Vagina (tissue), 2 donors: ENCODE data around the gene KMT5C. TPM values are rescaled to one million over a fixed set of nuclear protein-coding genes. Genes with fewer than 3 reads are reported as not detected.

ENCODE experiments used
- DNase-seq, 2 donors: peaks; one replicate each; pipeline ENCODE4 v3.0.0-alpha.2; 2017; ENCODE audit errors: extremely low spot score in 2 of 2
- H3K27ac ChIP-seq: fragments of 200-600 bp; sonication (generic); one replicate; pipeline ENCODE4 v1.5.1; 2019
- H3K27me3 ChIP-seq: fragments of 200-600 bp; sonication (generic); one replicate; pipeline ENCODE4 v1.5.1; 2019
- H3K36me3 ChIP-seq, 2 donors: fragments of 200-600 bp; sonication (generic); one replicate each; pipeline ENCODE4 v1.5.1; 2017 to 2019
- H3K4me1 ChIP-seq: fragments of 200-600 bp; sonication (generic); one replicate; pipeline ENCODE4 v1.5.1; 2019
- H3K4me3 ChIP-seq, 2 donors: fragments of 200-600 bp; sonication (generic); 1 replicate in 1 of 2; 2 replicates in 1 of 2; pipeline ENCODE4 v1.5.1; 2016 to 2019
- H3K9me3 ChIP-seq: fragments of 200-600 bp; sonication (generic); one replicate; pipeline ENCODE4 v1.5.1; 2019
- POLR2A ChIP-seq, 2 donors: fragments of 450-650 bp; IDR thresholded peaks; one replicate each; pipeline ENCODE4 v1.6.1; 2017; ENCODE audit warnings: antibody characterized with exemption in 2 of 2, mild to moderate bottlenecking in 2 of 2, moderate library complexity in 2 of 2
- POLR2AphosphoS5 ChIP-seq, 2 donors: sonication (generic); formaldehyde crosslinking; IDR thresholded peaks; one replicate each; pipeline ENCODE4 v1.9.0; 2017; ENCODE audit warnings: antibody characterized with exemption in 2 of 2, mild to moderate bottlenecking in 2 of 2, low read depth in 1 of 2; ENCODE audit not compliant: insufficient read depth in 1 of 2
- intact Hi-C: fragments of 100-400 bp; cut with DNase I; formaldehyde crosslinking; loops from one replicate; pipeline ENCODE4 v1.15.1; 2023
- total RNA-seq: library from RNA; depleted of rRNA; stranded (reverse); fragments of >200 nt; gene quantifications from one replicate; pipeline ENCODE4 v1.2.3, GENCODE V29; 2016
- TF ChIP-seq, protein P1 (sequence below), 3 experiments: fragments of 450-650 bp in 2 of 3; fragments of 200-600 bp in 1 of 3; sonication (generic) in 1 of 3; IDR thresholded peaks; one replicate each; pipeline ENCODE4 v1.5.1; 2017 to 2019; ENCODE audit warnings: antibody characterized with exemption in 3 of 3, mild to moderate bottlenecking in 2 of 3, moderate library complexity in 2 of 3

KMT5C gene
- total RNA-seq, 1 donor from 2014 or later = 19.2 TPM

DNA sequence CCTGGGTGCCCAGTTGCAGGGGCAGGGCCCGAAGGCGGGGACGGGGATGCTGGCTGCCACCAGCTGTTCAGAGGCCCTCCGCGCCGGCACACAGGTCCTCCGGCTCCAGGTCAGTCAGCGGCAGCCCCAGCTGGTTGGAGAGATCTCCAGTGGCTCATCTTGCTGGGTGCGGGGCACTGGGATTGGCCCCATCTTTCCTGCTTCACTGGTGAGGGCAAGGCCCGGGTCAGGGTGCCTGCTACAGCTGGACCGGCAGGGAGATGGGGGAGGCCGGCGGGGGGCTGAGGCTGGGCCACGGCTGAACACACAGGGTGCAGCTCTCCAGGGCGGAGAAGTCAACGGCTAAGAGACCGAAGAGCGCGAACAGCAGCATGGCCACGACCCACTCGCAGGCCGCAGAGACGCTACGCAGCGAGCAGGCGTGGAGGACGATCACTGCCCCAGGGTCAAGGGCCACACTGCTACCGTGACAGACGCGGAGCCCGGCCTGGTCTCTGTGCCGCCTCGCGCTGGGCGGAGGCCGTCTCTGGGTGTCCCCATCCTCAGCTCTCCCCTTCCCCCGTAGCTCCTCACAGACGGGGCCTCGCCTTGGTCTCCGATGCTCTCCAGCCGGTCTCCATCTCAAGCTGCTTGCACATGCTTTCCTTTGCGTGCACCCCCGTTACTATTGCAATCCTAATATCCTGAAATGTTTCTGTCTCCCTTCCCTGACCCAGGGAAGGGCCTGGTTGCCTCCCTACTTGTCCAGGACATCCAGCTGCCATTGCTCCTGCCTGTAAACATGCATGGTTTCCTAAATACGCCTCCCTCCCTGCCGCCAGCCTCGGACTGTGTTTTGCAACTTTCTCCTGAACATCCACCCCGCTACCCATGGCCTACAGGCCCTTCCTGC lies 26.8 kb upstream of the KMT5C start:
- intact Hi-C loops = no loop called here
- no peak overlapping the region for H3K4me3 ChIP-seq
- H3K9me3 ChIP-seq = no peaks in the 10 kb centered on the region
- H3K4me1 ChIP-seq = no peaks in the 10 kb centered on the region
- TF ChIP-seq, protein P1, sequence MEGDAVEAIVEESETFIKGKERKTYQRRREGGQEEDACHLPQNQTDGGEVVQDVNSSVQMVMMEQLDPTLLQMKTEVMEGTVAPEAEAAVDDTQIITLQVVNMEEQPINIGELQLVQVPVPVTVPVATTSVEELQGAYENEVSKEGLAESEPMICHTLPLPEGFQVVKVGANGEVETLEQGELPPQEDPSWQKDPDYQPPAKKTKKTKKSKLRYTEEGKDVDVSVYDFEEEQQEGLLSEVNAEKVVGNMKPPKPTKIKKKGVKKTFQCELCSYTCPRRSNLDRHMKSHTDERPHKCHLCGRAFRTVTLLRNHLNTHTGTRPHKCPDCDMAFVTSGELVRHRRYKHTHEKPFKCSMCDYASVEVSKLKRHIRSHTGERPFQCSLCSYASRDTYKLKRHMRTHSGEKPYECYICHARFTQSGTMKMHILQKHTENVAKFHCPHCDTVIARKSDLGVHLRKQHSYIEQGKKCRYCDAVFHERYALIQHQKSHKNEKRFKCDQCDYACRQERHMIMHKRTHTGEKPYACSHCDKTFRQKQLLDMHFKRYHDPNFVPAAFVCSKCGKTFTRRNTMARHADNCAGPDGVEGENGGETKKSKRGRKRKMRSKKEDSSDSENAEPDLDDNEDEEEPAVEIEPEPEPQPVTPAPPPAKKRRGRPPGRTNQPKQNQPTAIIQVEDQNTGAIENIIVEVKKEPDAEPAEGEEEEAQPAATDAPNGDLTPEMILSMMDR (IDR thresholded peaks at IDR 0.05) = no peak
- no peak for TF ChIP-seq POLR2AphosphoS5 (IDR thresholded peaks at IDR 0.05; ENCODE audit: insufficient read depth in 1 of 2, low read depth in 1 of 2)
- no peaks in the 10 kb centered on the region for H3K36me3 ChIP-seq
- no peak for DNase-seq
- no peak overlapping the region for H3K27ac ChIP-seq
- no peaks in the 10 kb centered on the region for H3K27me3 ChIP-seq

DNA sequence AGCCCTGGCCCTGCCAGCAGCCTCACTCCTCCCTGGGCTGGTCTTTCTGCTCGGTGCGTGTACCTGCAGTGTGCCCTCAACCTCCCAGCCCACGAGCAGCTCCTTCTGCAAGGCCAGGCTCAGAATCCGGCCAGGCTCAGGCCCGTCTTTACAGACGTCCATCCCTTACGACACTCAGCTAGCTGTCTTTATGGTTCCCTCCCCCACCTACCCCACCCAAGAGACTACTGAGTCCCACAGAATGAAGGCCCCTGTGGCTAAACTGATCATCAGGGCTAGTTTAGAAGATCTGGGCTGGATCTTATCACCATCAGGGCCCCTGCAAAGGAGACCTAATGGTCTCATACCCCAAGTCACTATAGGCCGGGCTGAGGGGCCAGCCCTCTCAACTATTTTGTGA lies 25.3 kb upstream of the KMT5C start:
- no peak for DNase-seq
- intact Hi-C loops = no loop called here
- TF ChIP-seq, protein P1 (IDR thresholded peaks at IDR 0.05) = no peak
- no peak for TF ChIP-seq POLR2A (IDR thresholded peaks at IDR 0.05)
- no peak for TF ChIP-seq POLR2AphosphoS5 (IDR thresholded peaks at IDR 0.05; ENCODE audit: insufficient read depth in 1 of 2, low read depth in 1 of 2)

DNA sequence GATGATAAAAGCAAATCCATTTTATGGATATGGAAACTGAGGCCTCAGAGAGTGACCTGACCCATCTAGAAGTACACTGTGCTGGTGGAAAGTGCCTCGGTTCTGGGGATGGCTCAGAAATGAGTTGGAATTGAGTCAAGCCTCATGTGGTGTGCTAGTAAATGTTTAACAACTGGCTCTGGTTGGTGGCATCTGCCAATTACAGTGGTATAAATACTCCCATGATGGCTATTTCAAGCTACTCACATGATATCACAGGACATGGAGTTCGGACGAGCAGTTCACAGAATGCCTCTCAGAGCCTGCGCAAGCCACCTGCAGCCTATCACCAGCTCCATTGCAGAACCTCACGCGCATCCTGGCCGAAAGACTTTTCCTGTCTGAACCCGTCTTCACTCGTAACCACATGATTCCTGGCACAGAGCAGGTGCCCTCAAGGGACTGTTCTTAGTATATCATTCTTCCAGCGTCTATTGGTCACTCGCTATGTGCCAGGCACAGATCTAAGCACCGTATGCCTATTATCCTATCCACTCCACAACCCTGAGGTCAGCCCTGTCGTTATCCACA lies 23.6 kb upstream of the KMT5C start:
- Histone ChIP-seq H3K4me1 (no peaks in the 10 kb centered on the region), H3K27ac (no peak overlapping the region), H3K4me3 (no peak overlapping the region), H3K27me3 (no peaks in the 10 kb centered on the region), H3K9me3 (no peaks in the 10 kb centered on the region), H3K36me3 (no peaks in the 10 kb centered on the region)
- DNase-seq = no peak
- intact Hi-C loops = no loop called here
- TF ChIP-seq POLR2AphosphoS5 (IDR thresholded peaks at IDR 0.05; ENCODE audit: insufficient read depth in 1 of 2, low read depth in 1 of 2) = no peak
- no peak for TF ChIP-seq POLR2A (IDR thresholded peaks at IDR 0.05)
- TF ChIP-seq, protein P1 (IDR thresholded peaks at IDR 0.05) = no peak

More for the DNA sequence above, 25.3 kb upstream of the KMT5C start:
- no peaks in the 10 kb centered on the region for H3K4me1 ChIP-seq
- no peak overlapping the region for H3K27ac ChIP-seq
- no peaks in the 10 kb centered on the region for H3K27me3 ChIP-seq
- H3K4me3 ChIP-seq = no peak overlapping the region
- no peaks in the 10 kb centered on the region for H3K9me3 ChIP-seq
- no peaks in the 10 kb centered on the region for H3K36me3 ChIP-seq

DNA sequence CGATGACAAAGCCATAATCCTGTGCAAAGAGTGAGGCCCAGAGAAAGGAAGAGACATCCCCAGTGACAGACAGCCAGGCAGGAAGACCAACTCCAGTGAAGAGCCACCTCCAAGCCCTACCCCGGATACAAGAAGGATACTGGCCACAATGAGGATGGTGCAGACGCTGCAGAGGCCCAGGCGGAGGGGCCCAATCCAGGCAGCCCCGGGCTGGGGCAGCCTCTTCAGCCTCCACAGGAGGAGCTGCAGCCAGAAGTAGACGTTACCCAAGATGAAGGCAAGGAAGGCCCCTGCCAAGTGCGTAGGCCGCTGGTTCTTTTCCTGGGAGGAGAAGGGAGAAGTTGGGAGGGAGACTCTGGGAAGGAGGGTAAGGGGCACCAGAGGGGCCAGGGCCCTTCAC lies 23.0 kb upstream of the KMT5C start:
- H3K36me3 ChIP-seq = no peaks in the 10 kb centered on the region
- H3K9me3 ChIP-seq = no peaks in the 10 kb centered on the region
- intact Hi-C loops = no loop called here
- no peaks in the 10 kb centered on the region for H3K27me3 ChIP-seq
- no peaks in the 10 kb centered on the region for H3K4me1 ChIP-seq
- no peak for DNase-seq
- TF ChIP-seq POLR2AphosphoS5 (IDR thresholded peaks at IDR 0.05; ENCODE audit: insufficient read depth in 1 of 2, low read depth in 1 of 2) (no peak), POLR2A (IDR thresholded peaks at IDR 0.05) (no peak)
- TF ChIP-seq, protein P1 (IDR thresholded peaks at IDR 0.05) = no peak
- no peak overlapping the region for H3K27ac ChIP-seq
- H3K4me3 ChIP-seq = no peak overlapping the region

DNA sequence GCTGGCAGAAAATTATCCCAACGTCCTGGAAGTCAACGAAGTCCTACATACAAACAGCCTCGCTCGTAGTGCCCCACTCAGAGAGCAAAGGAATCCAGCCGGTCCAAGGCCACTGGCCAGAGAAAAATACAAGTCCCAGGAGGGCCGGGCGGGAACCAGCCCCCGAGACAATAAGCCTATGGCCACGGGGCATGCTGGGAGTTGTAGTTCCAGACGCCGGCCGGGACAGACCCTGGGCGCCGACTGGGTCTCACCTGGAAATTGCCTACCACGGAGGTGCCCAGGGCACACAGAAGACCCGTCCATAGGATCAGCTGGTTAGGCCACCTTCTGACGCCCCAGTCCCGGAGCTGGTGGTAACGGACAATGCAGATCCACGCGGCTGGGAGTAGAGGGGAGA lies 19.9 kb upstream of the KMT5C start:
- H3K36me3 ChIP-seq = no peaks in the 10 kb centered on the region
- intact Hi-C loops = no loop called here
- H3K4me3 ChIP-seq = no peak overlapping the region
- no peaks in the 10 kb centered on the region for H3K9me3 ChIP-seq
- no peak overlapping the region for H3K27ac ChIP-seq
- no peaks in the 10 kb centered on the region for H3K27me3 ChIP-seq
- TF ChIP-seq POLR2AphosphoS5 (IDR thresholded peaks at IDR 0.05; ENCODE audit: insufficient read depth in 1 of 2, low read depth in 1 of 2) (no peak), POLR2A (IDR thresholded peaks at IDR 0.05) (no peak)
- TF ChIP-seq, protein P1 (IDR thresholded peaks at IDR 0.05) = no peak
- no peaks in the 10 kb centered on the region for H3K4me1 ChIP-seq
- no peak for DNase-seq
